ENCODE measurements around the gene HDAC11.

Gene HDAC11

DNA sequence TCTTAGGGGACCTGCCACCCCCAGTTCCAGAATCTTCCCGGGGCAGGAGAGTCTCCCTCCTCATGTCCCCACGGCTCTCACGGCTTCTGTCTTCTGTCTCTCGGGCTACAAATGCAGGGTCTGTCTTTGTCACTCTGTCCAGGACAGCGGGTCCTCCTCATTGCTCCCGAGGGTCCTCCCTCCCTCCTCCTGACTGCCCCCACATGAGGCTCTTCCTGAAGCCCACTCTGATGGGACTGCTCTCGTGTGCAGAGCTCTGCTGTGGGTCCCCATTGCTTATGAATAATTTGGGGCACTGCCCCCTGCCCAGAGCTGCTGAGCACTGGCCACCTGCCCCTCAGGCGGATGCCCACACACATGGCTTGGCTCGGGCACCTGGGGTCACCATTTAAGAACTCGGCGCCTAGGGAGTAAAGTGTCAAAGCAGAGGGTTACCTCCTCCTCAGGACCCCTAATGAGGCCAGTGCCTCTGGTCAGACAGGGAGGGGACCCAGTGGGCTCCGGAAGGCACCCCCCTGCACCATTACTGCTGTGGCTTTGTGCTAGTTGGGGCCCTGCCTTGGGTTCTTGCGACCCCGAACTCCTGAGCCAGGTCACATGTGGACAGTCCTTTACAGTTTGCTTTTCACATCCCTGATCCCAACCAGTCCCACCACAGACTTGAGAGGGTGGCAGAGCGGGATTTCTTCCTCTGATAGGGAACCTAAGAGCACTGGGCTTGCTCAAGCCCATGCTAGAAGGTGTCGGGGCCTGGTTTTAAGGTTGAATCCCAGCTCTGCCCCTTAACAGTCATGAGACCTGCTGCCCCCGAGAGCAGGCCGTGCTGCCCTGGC is 22.1 kb downstream of the HDAC11 start:
- in situ Hi-C loops (cut with HindIII; ENCODE audit: low sequenced_read_pairs) = no loop called here
- DNase-seq (ENCODE audit: low read depth) = no peak
- H3K4me3 ChIP-seq (ENCODE audit: low read depth, low read length) = no peak overlapping the region
- TF ChIP-seq, protein P1, sequence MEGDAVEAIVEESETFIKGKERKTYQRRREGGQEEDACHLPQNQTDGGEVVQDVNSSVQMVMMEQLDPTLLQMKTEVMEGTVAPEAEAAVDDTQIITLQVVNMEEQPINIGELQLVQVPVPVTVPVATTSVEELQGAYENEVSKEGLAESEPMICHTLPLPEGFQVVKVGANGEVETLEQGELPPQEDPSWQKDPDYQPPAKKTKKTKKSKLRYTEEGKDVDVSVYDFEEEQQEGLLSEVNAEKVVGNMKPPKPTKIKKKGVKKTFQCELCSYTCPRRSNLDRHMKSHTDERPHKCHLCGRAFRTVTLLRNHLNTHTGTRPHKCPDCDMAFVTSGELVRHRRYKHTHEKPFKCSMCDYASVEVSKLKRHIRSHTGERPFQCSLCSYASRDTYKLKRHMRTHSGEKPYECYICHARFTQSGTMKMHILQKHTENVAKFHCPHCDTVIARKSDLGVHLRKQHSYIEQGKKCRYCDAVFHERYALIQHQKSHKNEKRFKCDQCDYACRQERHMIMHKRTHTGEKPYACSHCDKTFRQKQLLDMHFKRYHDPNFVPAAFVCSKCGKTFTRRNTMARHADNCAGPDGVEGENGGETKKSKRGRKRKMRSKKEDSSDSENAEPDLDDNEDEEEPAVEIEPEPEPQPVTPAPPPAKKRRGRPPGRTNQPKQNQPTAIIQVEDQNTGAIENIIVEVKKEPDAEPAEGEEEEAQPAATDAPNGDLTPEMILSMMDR (IDR thresholded peaks at IDR 0.05; ENCODE audit: low read depth, low read length, missing control alignments) = no peak

DNA sequence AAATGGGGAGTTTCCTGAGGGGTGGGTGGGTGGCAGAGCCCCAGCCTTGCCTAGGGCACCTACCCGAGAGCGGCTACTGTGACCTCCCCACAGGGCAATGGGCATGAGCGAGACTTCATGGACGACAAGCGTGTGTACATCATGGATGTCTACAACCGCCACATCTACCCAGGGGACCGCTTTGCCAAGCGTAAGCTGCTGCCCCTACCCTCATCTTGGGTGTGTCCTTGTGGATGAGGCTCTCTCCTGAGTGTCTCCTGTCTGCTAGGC is 22.6 kb downstream of the HDAC11 start:
- TF ChIP-seq, protein P1 (IDR thresholded peaks at IDR 0.05; ENCODE audit: low read depth, low read length, missing control alignments) = no peak
- in situ Hi-C loops (cut with HindIII; ENCODE audit: low sequenced_read_pairs) = no loop called here
- DNase-seq (ENCODE audit: low read depth) = no peak
- H3K4me3 ChIP-seq (ENCODE audit: low read depth, low read length) = no peak overlapping the region

DNA sequence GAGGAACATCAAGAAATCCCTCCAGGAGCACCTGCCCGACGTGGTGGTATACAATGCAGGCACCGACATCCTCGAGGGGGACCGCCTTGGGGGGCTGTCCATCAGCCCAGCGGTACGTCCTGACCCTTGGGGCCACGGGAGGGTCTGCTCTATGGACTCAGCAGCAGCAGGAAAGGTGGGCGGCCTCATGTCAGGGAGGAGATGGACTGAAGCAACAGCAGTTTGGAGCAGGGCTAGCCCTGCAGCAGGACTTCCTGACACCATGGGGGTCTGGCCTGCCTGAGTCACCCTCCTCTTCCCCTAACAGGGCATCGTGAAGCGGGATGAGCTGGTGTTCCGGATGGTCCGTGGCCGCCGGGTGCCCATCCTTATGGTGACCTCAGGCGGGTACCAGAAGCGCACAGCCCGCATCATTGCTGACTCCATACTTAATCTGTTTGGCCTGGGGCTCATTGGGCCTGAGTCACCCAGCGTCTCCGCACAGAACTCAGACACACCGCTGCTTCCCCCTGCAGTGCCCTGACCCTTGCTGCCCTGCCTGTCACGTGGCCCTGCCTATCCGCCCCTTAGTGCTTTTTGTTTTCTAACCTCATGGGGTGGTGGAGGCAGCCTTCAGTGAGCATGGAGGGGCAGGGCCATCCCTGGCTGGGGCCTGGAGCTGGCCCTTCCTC is 24.2 kb downstream of the HDAC11 start:
- no peak overlapping the region for H3K4me3 ChIP-seq (ENCODE audit: low read depth, low read length)
- no peak for DNase-seq (ENCODE audit: low read depth)
- TF ChIP-seq, protein P1 (IDR thresholded peaks at IDR 0.05; ENCODE audit: low read depth, low read length, missing control alignments) = no peak
- in situ Hi-C loops (cut with HindIII; ENCODE audit: low sequenced_read_pairs) = no loop called here

DNA sequence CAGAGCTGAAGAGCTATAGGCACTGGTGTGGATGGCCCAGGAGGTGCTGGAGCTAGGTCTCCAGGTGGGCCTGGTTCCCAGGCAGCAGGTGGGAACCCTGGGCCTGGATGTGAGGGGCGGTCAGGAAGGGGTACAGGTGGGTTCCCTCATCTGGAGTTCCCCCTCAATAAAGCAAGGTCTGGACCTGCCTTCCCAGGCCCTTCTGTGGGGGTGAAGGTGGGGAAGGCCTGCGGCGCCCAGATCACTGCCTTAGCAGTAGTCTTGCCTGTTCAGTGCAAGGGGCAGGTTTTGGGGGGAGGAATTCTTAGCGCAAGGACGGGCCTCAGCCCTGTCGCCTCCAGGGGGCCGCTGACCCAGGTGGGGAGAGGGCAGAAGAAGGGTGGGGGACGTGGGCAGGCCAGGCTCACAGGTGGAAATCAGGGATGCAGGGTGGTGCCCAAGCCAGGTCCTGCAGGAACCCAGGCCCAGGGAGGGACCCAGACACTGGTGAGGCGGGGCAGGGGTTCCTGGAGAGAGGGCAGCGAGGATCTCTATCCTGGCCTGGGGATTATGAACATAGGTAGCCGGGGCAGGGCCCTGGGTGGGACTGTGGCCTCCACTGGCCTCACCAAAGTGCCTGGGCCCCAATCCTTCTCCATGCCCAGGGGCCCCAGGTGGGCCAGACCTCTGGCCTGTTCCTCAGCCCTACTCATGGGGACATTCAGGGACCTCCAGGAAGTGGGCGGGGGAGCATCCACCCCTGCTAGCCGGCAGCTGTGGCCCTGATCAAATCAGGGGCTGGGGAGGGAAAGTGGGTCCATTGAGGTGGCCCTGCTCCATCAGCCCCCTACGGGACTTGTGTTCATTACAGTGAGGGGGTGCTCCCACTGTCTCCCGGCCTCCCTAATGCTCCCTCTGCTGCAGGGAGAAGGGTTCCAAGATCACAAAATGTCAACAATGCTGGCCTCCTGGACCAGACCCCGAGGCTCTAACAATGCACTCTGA is 25.3 kb downstream of the HDAC11 start:
- in situ Hi-C loops (cut with HindIII; ENCODE audit: low sequenced_read_pairs) = no loop called here
- H3K4me3 ChIP-seq (ENCODE audit: low read depth, low read length) = no peak overlapping the region
- TF ChIP-seq, protein P1 (IDR thresholded peaks at IDR 0.05; ENCODE audit: low read depth, low read length, missing control alignments) = no peak
- DNase-seq (ENCODE audit: low read depth) = no peak

DNA sequence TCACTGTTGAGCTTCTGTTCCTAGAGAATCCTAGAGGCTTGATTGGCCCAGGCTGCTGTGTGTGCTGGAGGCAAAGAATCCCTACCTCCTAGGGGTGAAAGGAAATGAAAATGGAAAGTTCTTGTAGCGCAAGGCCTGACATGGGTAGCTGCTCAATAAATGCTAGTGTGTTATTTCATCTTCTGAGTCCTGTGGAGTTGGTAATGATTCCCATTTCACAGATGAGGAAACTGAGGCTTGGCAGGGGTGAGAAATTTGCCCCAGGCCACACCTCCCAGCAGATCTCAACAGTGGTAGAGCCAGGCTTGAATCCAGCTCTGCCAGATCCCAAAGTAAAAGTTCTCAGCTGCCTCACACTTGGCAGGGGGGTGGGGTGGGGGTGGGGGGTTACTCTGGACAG is 26.1 kb downstream of the HDAC11 start:
- H3K4me3 ChIP-seq (ENCODE audit: low read depth, low read length) = no peak overlapping the region
- DNase-seq (ENCODE audit: low read depth) = no peak
- TF ChIP-seq, protein P1 (IDR thresholded peaks at IDR 0.05; ENCODE audit: low read depth, low read length, missing control alignments) = no peak
- in situ Hi-C loops (cut with HindIII; ENCODE audit: low sequenced_read_pairs) = no loop called here

DNA sequence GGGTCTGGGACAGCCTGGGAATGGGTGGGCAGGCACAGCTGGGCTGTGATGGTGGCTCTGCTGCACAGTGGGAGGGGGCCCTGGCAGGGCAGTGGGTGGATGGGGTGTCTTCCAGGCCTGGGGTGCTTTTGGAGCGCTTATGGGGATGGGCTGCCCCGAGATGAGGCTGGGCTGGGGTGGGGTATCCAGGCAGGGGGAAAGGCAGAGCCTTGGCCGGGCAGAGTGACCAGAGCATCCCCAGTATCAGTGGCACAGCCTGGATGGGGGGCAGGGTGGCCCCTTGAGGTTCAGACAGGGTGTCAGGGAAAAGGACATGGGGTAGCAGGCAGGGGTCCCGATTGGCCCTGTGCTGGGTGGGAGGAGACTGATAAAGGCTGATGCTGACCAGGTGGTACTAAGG is 26.6 kb downstream of the HDAC11 start:
- no peak for DNase-seq (ENCODE audit: low read depth)
- no peak overlapping the region for H3K4me3 ChIP-seq (ENCODE audit: low read depth, low read length)
- in situ Hi-C loops (cut with HindIII; ENCODE audit: low sequenced_read_pairs) = no loop called here
- TF ChIP-seq, protein P1 (IDR thresholded peaks at IDR 0.05; ENCODE audit: low read depth, low read length, missing control alignments) = no peak

Measured in astrocyte of the cerebellum (primary cell).